CD4-positive, CD25-positive, alpha-beta regulatory T cell (primary cell): ENCODE data around the gene MCHR1. TPM values are rescaled to one million over a fixed set of nuclear protein-coding genes. Genes with fewer than 3 reads are reported as not detected.
A peak's percentile ranks its signal among the peaks of the same experiment; 100 is the strongest.

Experiments
- ATAC-seq, 2 donors: fragments of 150-1000 bp; cut with Tn5 transposase; one replicate each; pipeline ENCODE4 v1.10.0; 2021; ENCODE audit warnings: low read depth in 2 of 2, moderate number of reproducible peaks in 2 of 2, moderate library complexity in 1 of 2
- DNase-seq, 3 donors: peaks; one replicate each; pipeline versions ENCODE4 v3.0.0 to v3.0.0-alpha.2; 2012 to 2022; ENCODE audit warnings: mixed read lengths in 1 of 3
- H3K27ac ChIP-seq: one replicate; pipeline ENCODE4 v1.7.0; 2013; ENCODE audit warnings: mild to moderate bottlenecking, low read length; ENCODE audit not compliant: insufficient read depth, poor library complexity, severe bottlenecking
- H3K27me3 ChIP-seq: one replicate; pipeline ENCODE4 v1.7.0; 2013; ENCODE audit warnings: low read length; ENCODE audit not compliant: control insufficient read depth, insufficient read depth
- H3K36me3 ChIP-seq: one replicate; pipeline ENCODE4 v1.7.0; 2013; ENCODE audit warnings: mild to moderate bottlenecking, low read length, moderate library complexity; ENCODE audit not compliant: control insufficient read depth, insufficient read depth
- H3K4me1 ChIP-seq: 2 replicates; pipeline ENCODE4 v1.7.0; 2013; ENCODE audit warnings: mild to moderate bottlenecking, low read length; ENCODE audit not compliant: insufficient read depth, control insufficient read depth, poor library complexity, severe bottlenecking
- H3K4me3 ChIP-seq: one replicate; pipeline ENCODE4 v1.7.0; 2013; ENCODE audit warnings: low read depth, mild to moderate bottlenecking, low read length, moderate library complexity
- H3K9me3 ChIP-seq, 2 experiments: 1 replicate in 1 of 2; 2 replicates in 1 of 2; pipeline ENCODE4 v1.7.0; 2013; ENCODE audit warnings: low read length in 2 of 2, mild to moderate bottlenecking in 1 of 2, moderate library complexity in 1 of 2; ENCODE audit not compliant: control insufficient read depth in 2 of 2
- H3K27ac Mint-ChIP-seq, 3 donors: one replicate each; pipeline ENCODE4 v1.8.0; 2020 to 2022; ENCODE audit warnings: mild to moderate bottlenecking in 3 of 3, mixed read lengths in 3 of 3, moderate library complexity in 2 of 3
- H3K27me3 Mint-ChIP-seq: one replicate; pipeline ENCODE4 v1.8.0; 2022; ENCODE audit warnings: mild to moderate bottlenecking, mixed read lengths
- H3K36me3 Mint-ChIP-seq: one replicate; pipeline ENCODE4 v1.8.0; 2020; ENCODE audit warnings: mixed read lengths
- H3K4me1 Mint-ChIP-seq, 4 donors: one replicate each; pipeline ENCODE4 v1.8.0; 2020 to 2022; ENCODE audit warnings: mixed read lengths in 4 of 4, mild to moderate bottlenecking in 1 of 4
- H3K4me3 Mint-ChIP-seq, 4 donors: one replicate each; pipeline ENCODE4 v1.8.0; 2020 to 2022; ENCODE audit warnings: mild to moderate bottlenecking in 4 of 4, mixed read lengths in 4 of 4, moderate library complexity in 3 of 4
- H3K9me3 Mint-ChIP-seq, 7 donors: one replicate each; pipeline ENCODE4 v1.8.0; 2020 to 2022; ENCODE audit warnings: mixed read lengths in 7 of 7, mild to moderate bottlenecking in 3 of 7, moderate library complexity in 2 of 7
- polyA plus RNA-seq, 4 donors: library from polyadenylated mRNA; unstranded; fragments of 300-500 nt; fragmentation: Illumina TruSeq; gene quantifications; one replicate each; pipeline ENCODE4 v1.2.3, GENCODE V29; 2021
- total RNA-seq: library from RNA; stranded (reverse); gene quantifications from one replicate; pipeline ENCODE4 v1.2.3, GENCODE V29; 2022

Gene MCHR1
- total and polyA plus RNA-seq, 5 donors from 2014 or later = not detected

DNA sequence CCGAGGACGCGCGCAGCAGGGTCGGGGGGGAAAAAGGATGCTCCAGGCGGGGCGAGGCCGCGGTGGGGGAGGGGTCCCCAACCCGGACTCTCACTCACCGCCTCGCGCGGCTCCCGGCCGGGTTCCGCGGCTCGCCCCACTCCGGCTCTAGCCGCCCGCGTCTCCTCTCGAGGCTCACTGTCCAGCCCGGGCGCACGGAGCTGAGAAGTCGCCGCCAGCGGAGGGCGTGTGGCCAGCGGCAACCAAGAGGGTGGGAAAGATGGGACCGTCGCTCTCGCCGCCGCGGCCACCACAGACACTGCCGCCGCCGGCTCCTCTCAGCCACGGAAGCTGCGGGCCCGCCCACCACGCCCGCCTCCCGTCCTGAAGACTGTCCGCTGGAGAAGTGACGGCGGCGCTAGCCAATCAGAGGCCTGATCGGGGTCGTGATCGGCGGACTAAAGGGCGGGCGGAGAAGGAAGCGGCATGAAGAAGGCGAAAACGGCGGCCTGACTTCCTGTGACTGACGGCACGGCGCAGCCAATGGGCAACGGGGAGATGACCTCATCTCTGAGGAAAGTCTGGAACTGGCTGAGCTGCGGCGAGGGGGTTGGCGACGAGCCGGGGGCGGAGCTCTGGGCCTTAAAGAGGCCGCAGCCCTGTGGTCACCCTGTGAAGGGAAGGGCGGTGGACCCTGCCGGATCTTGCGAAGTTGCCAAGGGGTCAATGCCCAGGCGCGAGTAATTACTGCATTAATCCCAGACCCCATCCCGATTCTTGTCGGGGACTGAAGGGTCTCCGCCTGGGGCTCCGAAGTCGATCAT lies 42.7 kb upstream of the MCHR1 start, which contains the start of gene MRTFA:
MRTFA (minus strand) TSS at position 340 of the 803 bp plus-strand sequence.
- Mint-ChIP-seq H3K4me3 (peak within 1 kb of the TSS; percentile 94 to 99 (median 98)), H3K4me1 (peaks cover 16 to 53% (median 33%) of the 10 kb centered on the region in 4 donors), H3K27me3 (peaks cover 10% of the 10 kb centered on the region), H3K27ac (peak within 1 kb of the TSS; percentile 90 to 99 (median 99)), H3K9me3 (no peaks in the 10 kb centered on the region), H3K36me3 (no peaks in the 10 kb centered on the region)
- peak within 1 kb of the TSS; percentile 93 for H3K4me3 ChIP-seq
- peak within 1 kb of the TSS; percentile 89 for H3K27ac ChIP-seq
- H3K27me3 ChIP-seq = no peaks in the 10 kb centered on the region
- H3K9me3 ChIP-seq = no peaks in the 10 kb centered on the region
- no peaks in the 10 kb centered on the region for H3K36me3 ChIP-seq
- DNase-seq (peak; percentile 99 to 100 (median 100)), ATAC-seq (peak; percentile 95)
- H3K4me1 ChIP-seq = peaks cover 33% of the 10 kb centered on the region

DNA sequence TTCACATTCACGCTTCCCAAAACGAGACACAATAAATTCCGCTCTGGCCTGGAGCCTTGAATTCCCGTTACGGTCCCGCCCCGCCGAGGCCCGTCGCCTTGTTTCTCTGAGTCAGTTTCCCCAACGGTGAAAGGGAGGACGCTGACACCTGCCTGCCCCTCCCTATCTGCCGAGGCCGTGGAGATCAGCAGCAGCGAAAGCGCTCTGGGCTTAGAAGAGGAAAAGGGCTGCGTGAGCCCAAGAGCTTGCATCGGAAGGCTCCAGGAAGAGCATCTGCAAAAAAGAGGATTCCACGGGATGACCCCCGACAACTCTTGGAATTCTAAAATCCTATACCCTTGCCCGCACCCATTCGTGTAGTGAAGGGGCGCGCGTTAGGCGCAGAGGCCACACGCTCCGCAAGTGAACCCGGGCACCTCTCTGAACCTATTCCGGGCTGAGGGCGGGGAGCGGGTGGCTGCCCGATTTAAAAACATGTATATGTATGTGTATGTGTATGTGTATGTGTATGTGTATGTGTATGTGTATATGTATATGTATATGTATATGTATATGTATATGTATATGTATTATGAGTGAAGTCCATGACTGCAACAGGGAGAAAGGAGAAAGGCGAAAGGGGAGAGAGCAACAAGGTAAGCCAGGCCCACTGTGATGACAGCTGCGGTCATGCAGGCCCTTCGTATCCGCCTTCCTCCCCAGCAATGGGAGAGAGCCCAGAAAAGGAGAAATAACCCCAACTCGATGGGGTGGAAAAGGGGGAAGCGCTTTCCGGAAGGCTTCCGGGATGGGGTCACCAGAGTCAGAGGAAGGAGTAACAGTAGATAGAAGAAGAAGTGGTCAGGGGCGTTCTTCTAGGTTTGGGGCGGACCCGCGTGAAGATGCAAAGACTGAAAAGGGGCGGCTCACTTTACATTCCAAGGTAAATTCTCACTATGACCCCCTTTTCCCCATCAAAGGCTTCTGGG lies 41.8 kb upstream of the MCHR1 start:
- DNase-seq (peak in 2 of 3 donors; percentile 48 to 74), ATAC-seq (peak; percentile 4 to 14)
- peak overlapping the region; percentile 93 to 99 (median 98) for H3K4me3 Mint-ChIP-seq
- peaks cover 10% of the 10 kb centered on the region for H3K27me3 Mint-ChIP-seq
- no peaks in the 10 kb centered on the region for H3K9me3 Mint-ChIP-seq
- Histone ChIP-seq H3K27ac (peak overlapping the region; percentile 89), H3K36me3 (no peaks in the 10 kb centered on the region), H3K4me3 (peak overlapping the region; percentile 93), H3K4me1 (peaks cover 31% of the 10 kb centered on the region), H3K27me3 (no peaks in the 10 kb centered on the region), H3K9me3 (no peaks in the 10 kb centered on the region)
- H3K27ac Mint-ChIP-seq = peak overlapping the region; percentile 90 to 99 (median 99)
- H3K36me3 Mint-ChIP-seq = no peaks in the 10 kb centered on the region
- H3K4me1 Mint-ChIP-seq = peaks cover 14 to 45% (median 28%) of the 10 kb centered on the region in 4 donors

DNA sequence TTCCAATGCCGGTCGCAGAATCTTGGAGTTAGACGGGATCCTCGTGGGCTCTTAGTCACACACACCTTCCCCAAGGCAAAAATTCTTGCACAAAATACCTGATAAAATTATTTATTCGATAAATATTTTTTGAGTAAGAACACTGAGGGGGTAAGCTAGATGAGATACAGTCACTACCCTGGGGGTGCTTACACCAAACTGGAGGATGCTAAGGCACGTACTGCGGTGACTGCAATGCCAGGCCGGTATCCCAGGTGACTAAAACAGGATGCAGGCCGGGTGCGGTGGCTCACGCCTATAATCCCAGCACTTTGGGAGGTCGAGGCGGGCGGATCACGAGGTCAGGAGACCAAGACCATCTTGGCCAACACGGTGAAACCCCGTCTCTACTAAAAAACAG lies 41.0 kb upstream of the MCHR1 start:
- peaks cover 25% of the 10 kb centered on the region for H3K4me1 ChIP-seq
- no peak overlapping the region for H3K27ac Mint-ChIP-seq
- H3K9me3 ChIP-seq = no peaks in the 10 kb centered on the region
- H3K9me3 Mint-ChIP-seq = no peaks in the 10 kb centered on the region
- H3K27me3 Mint-ChIP-seq = peaks cover 10% of the 10 kb centered on the region
- peaks cover 14 to 37% (median 22%) of the 10 kb centered on the region in 4 donors for H3K4me1 Mint-ChIP-seq
- H3K36me3 Mint-ChIP-seq = no peaks in the 10 kb centered on the region
- H3K4me3 Mint-ChIP-seq = peak overlapping the region; percentile 93 to 99 (median 98)
- no peaks in the 10 kb centered on the region for H3K27me3 ChIP-seq
- H3K36me3 ChIP-seq = no peaks in the 10 kb centered on the region
- H3K4me3 ChIP-seq = peak overlapping the region; percentile 93
- DNase-seq (no peak), ATAC-seq (no peak)
- H3K27ac ChIP-seq = no peak overlapping the region

DNA sequence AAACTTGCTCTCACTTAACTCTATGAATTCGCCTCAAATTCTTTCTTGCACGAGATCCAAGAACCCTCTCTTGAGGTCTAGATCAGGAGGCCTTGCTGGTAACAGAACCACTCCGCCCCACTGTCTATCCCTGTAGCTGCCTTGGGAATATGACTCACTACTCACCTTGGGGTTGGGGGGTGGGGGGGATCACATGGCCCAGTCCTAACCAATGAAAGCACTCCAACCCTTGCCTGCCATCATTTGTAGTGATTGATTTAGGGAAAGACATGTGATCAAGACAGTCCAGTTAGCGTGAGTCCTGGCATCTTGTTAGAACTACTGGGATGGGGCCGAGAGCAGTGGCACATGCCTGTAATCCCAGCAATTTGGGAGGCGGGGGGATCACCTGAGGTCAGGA lies 38.0 kb upstream of the MCHR1 start:
- Mint-ChIP-seq H3K9me3 (no peaks in the 10 kb centered on the region), H3K27ac (no peak overlapping the region), H3K27me3 (peaks cover 10% of the 10 kb centered on the region), H3K36me3 (no peaks in the 10 kb centered on the region), H3K4me3 (no peak overlapping the region), H3K4me1 (peaks cover 5 to 18% (median 11%) of the 10 kb centered on the region in 4 donors)
- Histone ChIP-seq H3K4me1 (peaks cover 18% of the 10 kb centered on the region), H3K27ac (no peak overlapping the region), H3K36me3 (no peaks in the 10 kb centered on the region), H3K4me3 (no peak overlapping the region), H3K9me3 (no peaks in the 10 kb centered on the region), H3K27me3 (no peaks in the 10 kb centered on the region)
- DNase-seq (no peak), ATAC-seq (no peak)

GRCh38 chr22:40642316-40642715 lies 37.0 kb upstream of the MCHR1 start:
- Histone ChIP-seq H3K9me3 (no peaks in the 10 kb centered on the region), H3K4me3 (no peak overlapping the region), H3K27ac (no peak overlapping the region), H3K36me3 (no peaks in the 10 kb centered on the region), H3K27me3 (no peaks in the 10 kb centered on the region), H3K4me1 (peaks cover 18% of the 10 kb centered on the region)
- Mint-ChIP-seq H3K9me3 (no peaks in the 10 kb centered on the region), H3K4me3 (peak overlapping the region in 1 of 4 donors; percentile 42), H3K36me3 (no peaks in the 10 kb centered on the region), H3K4me1 (peaks cover 7 to 16% (median 11%) of the 10 kb centered on the region in 4 donors), H3K27me3 (peaks cover 10% of the 10 kb centered on the region), H3K27ac (peak overlapping the region in 1 of 3 donors; percentile 20)
- no peak for ATAC-seq
- DNase-seq = no peak

GRCh38 chr22:40645579-40646197 lies 33.6 kb upstream of the MCHR1 start:
- ATAC-seq = no peak
- H3K4me3 ChIP-seq = peak overlapping the region; percentile 58
- no peak for DNase-seq
- H3K4me1 Mint-ChIP-seq = peaks cover 4 to 9% (median 7%) of the 10 kb centered on the region in 4 donors
- no peaks in the 10 kb centered on the region for H3K9me3 ChIP-seq
- no peak overlapping the region for H3K27ac ChIP-seq
- peak overlapping the region in 2 of 3 donors; percentile 85 to 90 for H3K27ac Mint-ChIP-seq
- no peaks in the 10 kb centered on the region for H3K27me3 ChIP-seq
- peaks cover 7% of the 10 kb centered on the region for H3K4me1 ChIP-seq
- no peaks in the 10 kb centered on the region for H3K36me3 Mint-ChIP-seq
- no peaks in the 10 kb centered on the region for H3K9me3 Mint-ChIP-seq
- no peaks in the 10 kb centered on the region for H3K27me3 Mint-ChIP-seq
- H3K36me3 ChIP-seq = no peaks in the 10 kb centered on the region
- peak overlapping the region in 2 of 4 donors; percentile 28 to 33 for H3K4me3 Mint-ChIP-seq

DNA sequence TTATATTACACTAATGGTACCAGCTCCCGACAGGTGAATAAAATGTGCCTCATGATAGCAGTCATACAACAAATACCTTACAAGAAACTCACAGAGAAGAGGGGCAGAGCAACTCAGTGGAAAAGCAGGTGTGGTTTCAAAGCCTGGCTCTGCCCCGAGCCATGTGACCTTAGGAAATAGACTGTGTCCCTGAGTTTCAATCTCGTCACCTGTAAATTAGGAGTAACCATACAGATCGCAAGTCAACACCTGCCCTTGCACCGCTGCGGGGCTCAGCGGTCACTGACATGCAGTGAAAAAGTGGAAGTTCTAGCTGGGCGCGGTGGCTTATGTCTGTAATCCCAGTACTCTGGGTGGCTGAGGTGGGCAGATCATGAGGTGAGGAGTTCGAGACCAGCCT lies 30.9 kb upstream of the MCHR1 start:
- no peak overlapping the region for H3K4me3 ChIP-seq
- ATAC-seq (no peak), DNase-seq (no peak)
- no peaks in the 10 kb centered on the region for H3K36me3 Mint-ChIP-seq
- H3K9me3 Mint-ChIP-seq = no peaks in the 10 kb centered on the region
- no peaks in the 10 kb centered on the region for H3K27me3 Mint-ChIP-seq
- H3K9me3 ChIP-seq = no peaks in the 10 kb centered on the region
- H3K27me3 ChIP-seq = no peaks in the 10 kb centered on the region
- no peak overlapping the region for H3K27ac ChIP-seq
- H3K36me3 ChIP-seq = no peaks in the 10 kb centered on the region
- peaks cover 7% of the 10 kb centered on the region for H3K4me1 ChIP-seq
- H3K4me1 Mint-ChIP-seq = peaks cover 6 to 19% (median 11%) of the 10 kb centered on the region in 4 donors
- H3K4me3 Mint-ChIP-seq = no peak overlapping the region
- peak overlapping the region in 2 of 3 donors; percentile 11 to 34 for H3K27ac Mint-ChIP-seq
